ENCODE measurements around the gene PDE6G. TPM values are rescaled to one million over a fixed set of nuclear protein-coding genes. Genes with fewer than 3 reads are reported as not detected.

Gene PDE6G
- total and polyA plus RNA-seq, 2 of the 13 experiments (the other 11 are each of a cell fraction or from before 2014, with no cell fraction given): 1.4 to 6.7 TPM

- intact Hi-C loops (cut with micrococcal nuclease; ENCODE audit: unreplicated experiment): no loop called here
- in situ Hi-C loops (cut with HindIII; ENCODE audit: extremely low pct_ligation_motif_present, low pct_unique_long_range_greater_than_20kb): no loop called here
- H3K4me1 ChIP-seq (ENCODE audit: insufficient read depth, low read length): no peaks in the 10 kb centered on the region
- no peaks in the 10 kb centered on the region for H4K20me1 ChIP-seq (ENCODE audit: insufficient read depth, low read length)
- WGBS (ENCODE audit: low lambda C conversion rate): 99% methylated on average over 18 of the region's 20 CpGs
- ChIA-PET POLR2A (no interaction called here), CTCF (ENCODE audit: low intra/inter-chr PET ratio, low total read pairs) (no interaction called here)
- ATAC-seq (no peak), DNase-seq (ENCODE audit: low spot score) (no peak), FAIRE-seq (no peak)
- no peak overlapping the region for H2AFZ ChIP-seq (ENCODE audit: low read length)
- H3K9me3 ChIP-seq (ENCODE audit: low read length): no peaks in the 10 kb centered on the region
- no TSS peak for BruUV-seq (replicated peaks)
- H3K79me2 ChIP-seq (ENCODE audit: insufficient read depth, low read length): no peaks in the 10 kb centered on the region
- peak; percentile 62 for TF ChIP-seq RBFOX2 (IDR thresholded peaks at IDR 0.05; ENCODE audit: low read depth, low read length)
- no peak for TF ChIP-seq ZNF318 (CRISPR knock-in tag; IDR thresholded peaks at IDR 0.05)
- TF ChIP-seq ZNF549 (CRISPR knock-in tag; IDR thresholded peaks at IDR 0.05): no peak
- H3K4me2 ChIP-seq (ENCODE audit: low read depth, low read length): no peak overlapping the region
- peaks cover 78 to 97% of the 10 kb centered on the region in 2 experiments for H3K36me3 ChIP-seq (replicated peaks in 1 of 2; ENCODE audit: control insufficient read depth in 1 of 2, insufficient read depth in 2 of 2, low read length in 2 of 2)
- H3K9ac ChIP-seq (ENCODE audit: insufficient read depth, low read depth, low read length): no peak overlapping the region
- no peak overlapping the region for H3K4me3 ChIP-seq (replicated peaks in 1 of 3; ENCODE audit: insufficient read depth in 1 of 3, low read depth in 2 of 3, low read length in 3 of 3)
- no peaks in the 10 kb centered on the region; a peak in 1 of 5 replicates for H3K27me3 ChIP-seq (ENCODE audit: control insufficient read depth in 1 of 2, insufficient read depth in 2 of 2, low read length in 2 of 2)
- H3K27ac ChIP-seq (ENCODE audit: extremely low read length, insufficient read depth, low read length): no peak overlapping the region
Observed at GRCh38 chr17:81691608-81692007, 35.3 kb upstream of the PDE6G start.
